ENCODE data around the gene ZNF487.
"Not testable (repeated sequence)": the region's sequence is repeated elsewhere in the genome, so short reads cannot be mapped to it uniquely, and the experiment has no call there.

ZNF487 gene

GRCh38 chr10:43407148-43407575 is 29.7 kb upstream of the ZNF487 start:
- no peak for DNase-seq

GRCh38 chr10:43407576-43408330 is 29.2 kb upstream of the ZNF487 start:
- DNase-seq = peak; percentile 43

GRCh38 chr10:43408331-43408709 is 28.6 kb upstream of the ZNF487 start:
- DNase-seq = no peak

- DNase-seq = peak; percentile 61
These were observed 28.1 kb upstream of the ZNF487 start, which contains the start of gene HNRNPF for GRCh38 chr10:43408710-43409384. TSS of gene HNRNPF (minus strand) at chr10:43409186. CDS start at chr10:43387884, 21,302 bp downstream.

- DNase-seq = no peak
These were observed 27.4 kb upstream of the ZNF487 start for GRCh38 chr10:43409385-43410109.

GRCh38 chr10:43410345-43410744 is 26.6 kb upstream of the ZNF487 start:
- DNase-seq = no peak

- DNase-seq = no peak
These were observed 25.4 kb upstream of the ZNF487 start for GRCh38 chr10:43411536-43411935.

GRCh38 chr10:43415544-43415943 is 21.4 kb upstream of the ZNF487 start:
- no peak for DNase-seq

GRCh38 chr10:43417950-43418768 is 18.8 kb upstream of the ZNF487 start:
- no peak for DNase-seq

- no peak for DNase-seq
These were observed 16.9 kb upstream of the ZNF487 start for GRCh38 chr10:43419997-43420368.

GRCh38 chr10:43420369-43421200 is 16.3 kb upstream of the ZNF487 start:
- peak; percentile 41 for DNase-seq

GRCh38 chr10:43421201-43421507 is 15.8 kb upstream of the ZNF487 start:
- no peak for DNase-seq

- no peak for DNase-seq
These were observed 15.4 kb upstream of the ZNF487 start for GRCh38 chr10:43421519-43421918.

GRCh38 chr10:43421944-43422343 is 15.0 kb upstream of the ZNF487 start:
- not testable (repeated sequence) for DNase-seq

- no peak for DNase-seq
These were observed 12.5 kb upstream of the ZNF487 start for GRCh38 chr10:43424416-43424815.

- not testable (repeated sequence) for DNase-seq
These were observed 10.4 kb upstream of the ZNF487 start for GRCh38 chr10:43426476-43426875.

- DNase-seq = no peak
These were observed 9.6 kb upstream of the ZNF487 start for GRCh38 chr10:43427166-43427825.

GRCh38 chr10:43430926-43431663 is 5.8 kb upstream of the ZNF487 start:
- DNase-seq = no peak

- DNase-seq = no peak
These were observed 395 bp downstream of the ZNF487 start for GRCh38 chr10:43437141-43437870.

All from DMS 273 treated with DMSO at 0.1 percent for 48 hours (cell line).